Measurements from ENCODE around the gene CCNG2. TPM values are rescaled to one million over a fixed set of nuclear protein-coding genes. Genes with fewer than 3 reads are reported as not detected.

Gene CCNG2
- total RNA-seq, 4 donors from 2014 or later = 39.2 to 70.8 (median 63.5) TPM

DNA sequence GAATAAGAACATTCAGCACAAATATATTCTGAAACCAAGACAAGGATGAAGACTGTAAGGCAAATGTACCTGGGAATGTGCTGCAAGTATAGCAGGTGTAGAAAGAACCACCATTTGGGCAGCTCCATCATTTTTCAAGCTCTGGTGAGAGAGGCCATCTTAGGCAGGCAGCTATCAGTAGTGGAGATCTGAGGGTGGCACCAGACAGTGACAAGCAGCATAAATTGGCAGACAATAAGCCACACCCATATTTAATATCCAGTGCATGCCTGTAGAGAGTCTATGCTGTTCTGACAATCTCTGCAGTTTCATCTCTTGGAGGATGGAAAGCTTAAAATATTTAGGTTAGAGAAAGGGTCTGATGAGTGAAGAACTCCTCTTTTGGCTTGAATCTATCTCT lies 22.5 kb downstream of the CCNG2 start:
- no peak overlapping the region for H3K27ac ChIP-seq

DNA sequence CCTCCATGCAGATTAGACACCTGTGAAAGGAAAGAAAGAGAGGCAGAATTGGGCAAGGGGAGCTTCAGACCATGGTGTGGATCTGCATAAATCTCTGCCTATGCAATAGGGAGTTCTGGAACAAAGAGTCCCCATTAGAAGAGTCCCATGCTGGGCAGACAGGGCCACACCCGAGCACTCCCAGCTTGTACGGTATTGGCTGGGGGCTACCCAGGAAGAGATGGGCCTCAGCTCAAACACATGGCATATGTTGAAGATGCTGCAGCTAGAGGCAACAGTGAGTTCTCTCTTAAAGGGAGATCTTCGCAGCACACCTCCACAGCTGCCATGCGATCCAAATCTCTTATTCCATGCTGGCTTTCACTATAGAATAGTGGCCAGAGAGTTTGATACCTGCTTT lies 24.7 kb downstream of the CCNG2 start:
- DNase-seq = no peak
- H3K27ac ChIP-seq = no peak overlapping the region
- H3K27me3 ChIP-seq = no peaks in the 10 kb centered on the region
- 85 to 93% methylated on average over 3 to 4 of the region's 4 CpGs for WGBS, 2 donors
- intact Hi-C loops (cut with DNase I) = no loop called here
- peaks cover 0 to 22% (median 7%) of the 10 kb centered on the region in 3 donors for H3K4me1 ChIP-seq
- no peaks in the 10 kb centered on the region for H3K36me3 ChIP-seq
- H3K4me3 ChIP-seq = no peak overlapping the region
- no peak for TF ChIP-seq POLR2A (IDR thresholded peaks at IDR 0.05)
- TF ChIP-seq, protein P1, sequence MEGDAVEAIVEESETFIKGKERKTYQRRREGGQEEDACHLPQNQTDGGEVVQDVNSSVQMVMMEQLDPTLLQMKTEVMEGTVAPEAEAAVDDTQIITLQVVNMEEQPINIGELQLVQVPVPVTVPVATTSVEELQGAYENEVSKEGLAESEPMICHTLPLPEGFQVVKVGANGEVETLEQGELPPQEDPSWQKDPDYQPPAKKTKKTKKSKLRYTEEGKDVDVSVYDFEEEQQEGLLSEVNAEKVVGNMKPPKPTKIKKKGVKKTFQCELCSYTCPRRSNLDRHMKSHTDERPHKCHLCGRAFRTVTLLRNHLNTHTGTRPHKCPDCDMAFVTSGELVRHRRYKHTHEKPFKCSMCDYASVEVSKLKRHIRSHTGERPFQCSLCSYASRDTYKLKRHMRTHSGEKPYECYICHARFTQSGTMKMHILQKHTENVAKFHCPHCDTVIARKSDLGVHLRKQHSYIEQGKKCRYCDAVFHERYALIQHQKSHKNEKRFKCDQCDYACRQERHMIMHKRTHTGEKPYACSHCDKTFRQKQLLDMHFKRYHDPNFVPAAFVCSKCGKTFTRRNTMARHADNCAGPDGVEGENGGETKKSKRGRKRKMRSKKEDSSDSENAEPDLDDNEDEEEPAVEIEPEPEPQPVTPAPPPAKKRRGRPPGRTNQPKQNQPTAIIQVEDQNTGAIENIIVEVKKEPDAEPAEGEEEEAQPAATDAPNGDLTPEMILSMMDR (IDR thresholded peaks at IDR 0.05) = no peak
- no peaks in the 10 kb centered on the region for H3K9me3 ChIP-seq

More for the DNA sequence above, 22.5 kb downstream of the CCNG2 start:
- H3K4me3 ChIP-seq = no peak overlapping the region
- intact Hi-C loops (cut with DNase I) = no loop called here
- H3K27me3 ChIP-seq = no peaks in the 10 kb centered on the region
- no peak for TF ChIP-seq POLR2A (IDR thresholded peaks at IDR 0.05)
- TF ChIP-seq, protein P1 (IDR thresholded peaks at IDR 0.05) = no peak
- H3K36me3 ChIP-seq = no peaks in the 10 kb centered on the region
- no peaks in the 10 kb centered on the region for H3K9me3 ChIP-seq
- DNase-seq = no peak
- H3K4me1 ChIP-seq = peaks cover 0 to 42% (median 12%) of the 10 kb centered on the region in 3 donors

DNA sequence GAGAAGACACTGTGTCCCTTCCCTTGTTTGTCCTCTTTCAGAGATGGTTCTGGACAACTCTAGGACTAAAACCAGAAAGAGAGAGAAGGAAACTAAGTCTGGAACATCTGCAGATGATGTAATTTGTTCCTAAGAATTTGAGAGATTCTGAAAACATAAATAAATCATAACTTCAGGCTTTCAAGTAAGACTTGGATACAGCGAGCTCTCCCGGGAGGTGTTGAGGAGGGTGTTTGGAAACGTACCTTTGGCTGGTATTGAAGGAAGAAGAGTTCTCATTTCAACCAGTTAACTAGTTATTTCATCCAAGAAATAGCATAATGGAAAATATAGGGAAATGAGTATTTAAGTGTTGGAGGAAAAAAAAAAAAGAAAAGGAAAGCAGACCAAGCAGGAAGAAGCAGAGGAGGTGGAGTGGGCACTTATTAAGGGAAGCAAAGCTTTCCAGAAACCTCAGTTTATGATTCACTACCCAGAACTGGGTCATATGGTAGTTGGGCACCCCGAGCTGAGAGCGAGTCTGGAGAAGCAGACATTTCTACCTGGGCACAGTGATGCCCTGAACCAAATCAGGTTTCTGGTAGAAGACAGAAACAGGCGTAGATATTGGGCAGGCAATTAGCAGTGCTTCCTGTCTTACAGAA lies 26.9 kb downstream of the CCNG2 start:
- intact Hi-C loops (cut with DNase I) = no loop called here
- Histone ChIP-seq H3K27me3 (no peaks in the 10 kb centered on the region), H3K27ac (no peak overlapping the region), H3K4me1 (peaks cover 0 to 9% (median 0%) of the 10 kb centered on the region in 3 donors), H3K4me3 (no peak overlapping the region), H3K36me3 (no peaks in the 10 kb centered on the region), H3K9me3 (no peaks in the 10 kb centered on the region)
- DNase-seq = no peak
- 67 to 84% methylated on average over 6 of the region's 6 CpGs for WGBS, 2 donors
- TF ChIP-seq POLR2A (IDR thresholded peaks at IDR 0.05) = no peak
- TF ChIP-seq, protein P1 (IDR thresholded peaks at IDR 0.05) = no peak

DNA sequence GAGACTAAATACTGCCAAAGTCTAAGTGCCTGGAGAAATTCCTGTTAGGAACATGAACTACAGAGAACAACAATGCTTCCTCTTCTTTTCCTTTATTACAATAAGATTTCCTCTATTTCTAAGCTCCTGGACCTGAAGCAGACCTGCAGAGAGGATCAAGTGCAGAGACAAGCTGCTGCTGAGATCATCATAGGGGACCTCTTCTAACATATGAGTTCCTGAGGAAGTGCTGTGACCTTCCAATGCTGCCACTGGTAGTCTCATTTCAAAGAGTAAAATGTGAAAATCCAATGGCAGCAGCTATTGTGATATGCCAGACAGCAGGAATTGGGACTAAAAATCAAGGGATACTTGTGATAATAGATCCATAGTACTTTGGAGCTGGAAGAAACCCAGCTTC lies 28.0 kb downstream of the CCNG2 start:
- H3K27me3 ChIP-seq = no peaks in the 10 kb centered on the region
- H3K27ac ChIP-seq = no peak overlapping the region
- peaks cover 0 to 11% (median 0%) of the 10 kb centered on the region in 3 donors for H3K4me1 ChIP-seq
- no peak overlapping the region for H3K4me3 ChIP-seq
- TF ChIP-seq, protein P1 (IDR thresholded peaks at IDR 0.05) = no peak
- no peak for TF ChIP-seq POLR2A (IDR thresholded peaks at IDR 0.05)
- DNase-seq = no peak
- intact Hi-C loops (cut with DNase I) = no loop called here
- no peaks in the 10 kb centered on the region for H3K36me3 ChIP-seq
- no peaks in the 10 kb centered on the region for H3K9me3 ChIP-seq

DNA sequence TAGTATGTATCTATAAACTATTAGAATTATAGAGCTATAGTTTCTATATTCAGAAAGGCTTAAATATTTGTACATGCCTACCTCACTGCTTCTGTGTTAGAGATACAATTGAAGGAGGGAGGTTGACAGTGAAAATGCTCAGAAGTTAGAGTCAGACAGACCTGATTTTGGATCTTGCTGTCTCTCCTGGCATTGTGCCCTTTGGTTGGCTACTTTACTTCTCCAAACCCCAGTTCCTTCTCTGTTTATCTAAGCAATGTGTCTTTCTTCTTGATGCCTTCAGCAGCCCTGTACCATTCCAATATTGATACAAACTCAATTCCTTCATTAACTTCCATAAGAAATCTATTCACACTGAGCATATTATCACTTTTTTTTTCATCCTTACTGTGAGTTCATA lies 28.7 kb downstream of the CCNG2 start:
- H3K4me1 ChIP-seq = peaks cover 0 to 18% (median 0%) of the 10 kb centered on the region in 3 donors
- no peak for DNase-seq
- no peaks in the 10 kb centered on the region for H3K36me3 ChIP-seq
- no peak for TF ChIP-seq POLR2A (IDR thresholded peaks at IDR 0.05)
- TF ChIP-seq, protein P1 (IDR thresholded peaks at IDR 0.05) = no peak
- no peaks in the 10 kb centered on the region for H3K27me3 ChIP-seq
- intact Hi-C loops (cut with DNase I) = no loop called here
- H3K27ac ChIP-seq = no peak overlapping the region
- H3K4me3 ChIP-seq = no peak overlapping the region
- H3K9me3 ChIP-seq = no peaks in the 10 kb centered on the region

Data from esophagus squamous epithelium (tissue), 5 donors.